HG02678 (cell line): ENCODE data around the gene SOD2.

Experiments
- ATAC-seq: cut with Tn5 transposase; IDR thresholded peaks from one replicate; pipeline ENCODE4 v1.9.1; 2021; ENCODE audit warnings: mild to moderate bottlenecking, moderate library complexity; ENCODE audit not compliant: unreplicated experiment

The SOD2 gene

GRCh38 chr6:159645640-159646039 lies 47.4 kb downstream of the SOD2 start:
- no peak for ATAC-seq
